ENCODE measurements around the gene TRAPPC1. TPM values are rescaled to one million over a fixed set of nuclear protein-coding genes. Genes with fewer than 3 reads are reported as not detected.
A peak's percentile ranks its signal among the peaks of the same experiment; 100 is the strongest.

TRAPPC1 gene
- total RNA-seq, 1 experiment from 2014 or later: 87.8 TPM

DNA sequence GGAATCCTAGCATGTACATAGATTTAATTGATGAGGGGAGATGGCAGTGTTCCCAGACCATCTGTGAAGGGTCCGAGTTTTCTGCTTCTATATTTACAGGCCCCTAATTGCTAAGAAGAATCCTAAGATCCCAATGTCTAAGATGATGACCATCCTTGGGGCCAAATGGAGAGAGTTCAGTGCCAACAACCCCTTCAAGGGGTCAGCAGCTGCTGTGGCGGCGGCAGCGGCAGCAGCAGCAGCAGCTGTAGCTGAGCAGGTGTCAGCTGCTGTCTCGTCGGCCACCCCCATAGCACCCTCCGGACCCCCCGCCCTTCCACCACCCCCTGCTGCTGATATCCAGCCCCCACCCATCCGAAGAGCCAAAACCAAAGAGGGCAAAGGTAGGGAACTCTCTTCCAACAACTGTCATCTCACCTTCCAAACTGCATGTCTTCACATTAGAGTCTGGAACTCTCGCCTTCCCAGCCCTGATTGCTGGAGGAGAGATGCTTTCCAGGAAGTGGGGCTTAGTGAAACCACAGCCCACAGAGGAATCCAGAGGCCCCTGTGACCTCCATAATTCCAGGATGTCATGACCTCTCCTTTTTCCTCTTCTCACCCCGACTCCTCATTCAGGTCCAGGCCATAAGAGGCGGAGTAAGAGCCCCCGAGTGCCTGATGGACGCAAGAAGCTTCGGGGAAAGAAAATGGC lies 38.4 kb downstream of the TRAPPC1 start:
- TF ChIP-seq, protein P1, sequence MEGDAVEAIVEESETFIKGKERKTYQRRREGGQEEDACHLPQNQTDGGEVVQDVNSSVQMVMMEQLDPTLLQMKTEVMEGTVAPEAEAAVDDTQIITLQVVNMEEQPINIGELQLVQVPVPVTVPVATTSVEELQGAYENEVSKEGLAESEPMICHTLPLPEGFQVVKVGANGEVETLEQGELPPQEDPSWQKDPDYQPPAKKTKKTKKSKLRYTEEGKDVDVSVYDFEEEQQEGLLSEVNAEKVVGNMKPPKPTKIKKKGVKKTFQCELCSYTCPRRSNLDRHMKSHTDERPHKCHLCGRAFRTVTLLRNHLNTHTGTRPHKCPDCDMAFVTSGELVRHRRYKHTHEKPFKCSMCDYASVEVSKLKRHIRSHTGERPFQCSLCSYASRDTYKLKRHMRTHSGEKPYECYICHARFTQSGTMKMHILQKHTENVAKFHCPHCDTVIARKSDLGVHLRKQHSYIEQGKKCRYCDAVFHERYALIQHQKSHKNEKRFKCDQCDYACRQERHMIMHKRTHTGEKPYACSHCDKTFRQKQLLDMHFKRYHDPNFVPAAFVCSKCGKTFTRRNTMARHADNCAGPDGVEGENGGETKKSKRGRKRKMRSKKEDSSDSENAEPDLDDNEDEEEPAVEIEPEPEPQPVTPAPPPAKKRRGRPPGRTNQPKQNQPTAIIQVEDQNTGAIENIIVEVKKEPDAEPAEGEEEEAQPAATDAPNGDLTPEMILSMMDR (IDR thresholded peaks at IDR 0.05; ENCODE audit: unreplicated experiment): no peak
- no TSS peak for BruUV-seq (replicated peaks)
- H3K36me3 Mint-ChIP-seq (ENCODE audit: insufficient read depth, unreplicated experiment): peaks cover 25% of the 10 kb centered on the region
- no peak overlapping the region for H3K27ac Mint-ChIP-seq (ENCODE audit: unreplicated experiment)
- H3K27me3 Mint-ChIP-seq (ENCODE audit: unreplicated experiment): no peaks in the 10 kb centered on the region
- H3K9me3 Mint-ChIP-seq (ENCODE audit: low read depth, unreplicated experiment): no peaks in the 10 kb centered on the region
- CTCF ChIA-PET: no interaction called here
- intact Hi-C loops (cut with micrococcal nuclease; ENCODE audit: unreplicated experiment): no loop called here
- H3K4me1 Mint-ChIP-seq (ENCODE audit: low read depth, unreplicated experiment): peaks cover 8% of the 10 kb centered on the region
- DNase-seq: no peak
- H3K4me3 Mint-ChIP-seq (ENCODE audit: low read depth, unreplicated experiment): no peak overlapping the region

GRCh38 chr17:7889166-7889955 lies 42.4 kb downstream of the TRAPPC1 start:
- CTCF ChIA-PET: interaction anchor here (0.9 to 1.2 kb wide), 2 partner anchors 57 to 100 kb away, joined by 3 read pairs; no protein-coding TSS in a partner anchor
- intact Hi-C loops (cut with micrococcal nuclease; ENCODE audit: unreplicated experiment): loop anchor here (10.0 kb wide), 1 partner anchor 45 kb away; the partner anchor contains the start of genes CNTROB and TRAPPC1
- TF ChIP-seq, protein P1 (IDR thresholded peaks at IDR 0.05; ENCODE audit: unreplicated experiment): peak; percentile 23
- peak; percentile 93 for DNase-seq
- no peak overlapping the region for H3K27ac Mint-ChIP-seq (ENCODE audit: unreplicated experiment)
- BruUV-seq (replicated peaks): no TSS peak
- no peak overlapping the region for H3K4me3 Mint-ChIP-seq (ENCODE audit: low read depth, unreplicated experiment)
- H3K27me3 Mint-ChIP-seq (ENCODE audit: unreplicated experiment): no peaks in the 10 kb centered on the region
- H3K4me1 Mint-ChIP-seq (ENCODE audit: low read depth, unreplicated experiment): peaks cover 8% of the 10 kb centered on the region
- H3K9me3 Mint-ChIP-seq (ENCODE audit: low read depth, unreplicated experiment): no peaks in the 10 kb centered on the region
- H3K36me3 Mint-ChIP-seq (ENCODE audit: insufficient read depth, unreplicated experiment): peaks cover 10% of the 10 kb centered on the region

- peak; percentile 61 for DNase-seq
- Mint-ChIP-seq H3K4me3 (ENCODE audit: low read depth, unreplicated experiment) (no peak within 1 kb of the TSS), H3K9me3 (ENCODE audit: low read depth, unreplicated experiment) (no peaks in the 10 kb centered on the region), H3K4me1 (ENCODE audit: low read depth, unreplicated experiment) (peaks cover 8% of the 10 kb centered on the region), H3K27ac (ENCODE audit: unreplicated experiment) (no peak within 1 kb of the TSS), H3K36me3 (ENCODE audit: insufficient read depth, unreplicated experiment) (peaks cover 17% of the 10 kb centered on the region), H3K27me3 (ENCODE audit: unreplicated experiment) (no peaks in the 10 kb centered on the region)
- TF ChIP-seq, protein P1 (IDR thresholded peaks at IDR 0.05; ENCODE audit: unreplicated experiment): no peak
- BruUV-seq (replicated peaks): no TSS peak
- intact Hi-C loops (cut with micrococcal nuclease; ENCODE audit: unreplicated experiment): loop anchor here (10.0 kb wide), 1 partner anchor 46 kb away; the partner anchor contains the start of genes CNTROB and TRAPPC1
- CTCF ChIA-PET: interaction anchor here (0.9 to 1.2 kb wide), 2 partner anchors 56 to 101 kb away, joined by 3 read pairs; no protein-coding TSS in a partner anchor
Observed at GRCh38 chr17:7888184-7888920, 43.4 kb downstream of the TRAPPC1 start, which contains the start of gene CHD3. Gene CHD3, plus strand, starts transcription at chr17:7888789. Its CDS starts 212 bp downstream, at chr17:7889001.
